K562 (cell line): ENCODE measurements around the gene MYRFL. TPM values are rescaled to one million over a fixed set of nuclear protein-coding genes. Genes with fewer than 3 reads are reported as not detected.

ENCODE experiments used
- BACH1 ChIP-seq: fragments of 200-800 bp; sonication (Bioruptor generic); IDR thresholded peaks from 2 replicates; pipeline ENCODE4 v1.6.1; 2016; ENCODE audit warnings: missing genetic modification characterization, missing compliant biosample characterization
- CREM ChIP-seq: IDR thresholded peaks from 2 replicates; pipeline ENCODE4 v1.6.1; 2014; ENCODE audit warnings: antibody characterized with exemption, low read depth
- CTCF ChIP-seq, 3 experiments: IDR thresholded peaks in 2 of 3; conservative IDR thresholded peaks in 1 of 3; 2 replicates each; pipeline ENCODE4 v1.5.1; 2011 to 2012; ENCODE audit warnings: low read length in 3 of 3, mild to moderate bottlenecking in 3 of 3, control low read depth in 2 of 3, improper control_type of control experiment in 1 of 3, inconsistent platforms in 1 of 3, low read depth in 1 of 3, mixed read lengths in 1 of 3, moderate library complexity in 1 of 3; ENCODE audit not compliant: insufficient read depth in 2 of 3
- CTCFL ChIP-seq: IDR thresholded peaks from 2 replicates; pipeline ENCODE4 v1.6.1; 2011; ENCODE audit warnings: borderline replicate concordance, low read depth, mild to moderate bottlenecking, moderate library complexity, low read length; ENCODE audit not compliant: insufficient read depth, poor library complexity, severe bottlenecking
- GATA2 ChIP-seq: sonication (generic); formaldehyde crosslinking; IDR thresholded peaks from 2 replicates; pipeline ENCODE4 v1.4.0; 2020; ENCODE audit warnings: mild to moderate bottlenecking, missing genetic modification reagents
- JUND ChIP-seq, 2 experiments: IDR thresholded peaks; 2 replicates in 1 of 2; 3 replicates in 1 of 2; pipeline ENCODE4 v1.6.1; 2011; ENCODE audit warnings: borderline replicate concordance in 2 of 2, low read depth in 2 of 2, low read length in 2 of 2, improper control_type of control experiment in 1 of 2, missing biosample characterization in 1 of 2, missing genetic modification characterization in 1 of 2, missing genetic modification reagents in 1 of 2
- KLF16 ChIP-seq: IDR thresholded peaks from 2 replicates; pipeline ENCODE4 v1.6.1; 2016; ENCODE audit warnings: antibody characterized with exemption
- MTA2 ChIP-seq: fragments of 450-650 bp; IDR thresholded peaks from 2 replicates; pipeline ENCODE4 v1.6.1; 2016; ENCODE audit warnings: low read depth
- RAD21 ChIP-seq, 2 experiments: fragments of 250-450 bp in 1 of 2; fragments of 450-650 bp in 1 of 2; sonication (Bioruptor Pico) in 1 of 2; formaldehyde crosslinking in 1 of 2; IDR thresholded peaks in 1 of 2; conservative IDR thresholded peaks in 1 of 2; 2 replicates each; pipeline versions ENCODE4 v1.4.0 to v1.8.0; 2020 to 2022; ENCODE audit warnings: mild to moderate bottlenecking in 2 of 2, moderate library complexity in 1 of 2
- RCOR1 ChIP-seq, 2 experiments: IDR thresholded peaks; 2 replicates each; pipeline ENCODE4 v1.6.1; 2012; ENCODE audit warnings: low read depth in 2 of 2, low read length in 2 of 2, borderline replicate concordance in 1 of 2, improper control_type of control experiment in 1 of 2
- SMC3 ChIP-seq: conservative IDR thresholded peaks from 2 replicates; pipeline ENCODE4 v1.6.1; 2011; ENCODE audit warnings: low read depth, low read length, improper control_type of control experiment; ENCODE audit not compliant: insufficient read depth
- SOX6 ChIP-seq: fragments of 450-650 bp; IDR thresholded peaks from 2 replicates; pipeline ENCODE4 v1.6.1; 2014; ENCODE audit warnings: mild to moderate bottlenecking
- ZNF263 ChIP-seq: sonication (generic); formaldehyde crosslinking; IDR thresholded peaks from 2 replicates; pipeline ENCODE4 v1.8.0; 2022; ENCODE audit warnings: mild to moderate bottlenecking, missing genetic modification reagents, borderline replicate concordance
- polyA plus RNA-seq, 8 experiments: library from polyadenylated mRNA; depleted of rRNA in 4 of 8; stranded (reverse) in 5 of 8; unstranded in 3 of 8; fragments of >200 nt; fragmentation: Nextera tagmentation in 2 of 8; fragmentation: Illumina TruSeq in 1 of 8; extraction: Ambion mirVana in 2 of 8; extraction: Trizol in 1 of 8; gene quantifications; 2 replicates each; pipeline versions ENCODE4 v1.2.1 to v1.2.3, GENCODE V29; 2011 to 2014; ENCODE audit warnings: inconsistent platforms in 1 of 8, missing spikeins in 1 of 8
- total RNA-seq, 7 experiments: library from RNA; depleted of rRNA in 6 of 7; stranded (reverse); fragments of >200 nt in 6 of 7; fragmentation: Illumina TruSeq in 2 of 7; extraction: Trizol in 2 of 7; gene quantifications; 2 replicates each; pipeline versions ENCODE4 v1.2.1 to v1.2.3, GENCODE V29; 2011 to 2021; ENCODE audit warnings: low replicate concordance in 1 of 7

MYRFL gene
- total and polyA plus RNA-seq, 9 of the 15 experiments (the other 6 are each of a cell fraction or from before 2014, with no cell fraction given), result not detected

- TF ChIP-seq RCOR1 (IDR thresholded peaks at IDR 0.05; ENCODE audit: borderline replicate concordance in 1 of 2, low read depth in 2 of 2, low read length in 2 of 2) (0 out of 4 replicates have a peak, but pooled peaks of 1 of the 2 experiments have one; percentile 48), RAD21 (CRISPR knock-in tag; conservative IDR thresholded peaks at IDR 0.05 in 1 of 2, IDR thresholded peaks at IDR 0.05 in 1 of 2) (peak; percentile 30 to 74; a peak in 3 of 4 replicates), JUND (IDR thresholded peaks at IDR 0.05; ENCODE audit: borderline replicate concordance, low read depth, low read length) (peak; percentile 36; the same call in 1 of the 2 replicates), JUND (tag; IDR thresholded peaks at IDR 0.05; ENCODE audit: borderline replicate concordance, low read depth, low read length) (peak; percentile 30; the same call in 1 of the 3 replicates), SOX6 (no peak), CREM (peak; percentile 37; the same call in 1 of the 2 replicates), SMC3 (peak; percentile 52), CTCF (IDR thresholded peaks at IDR 0.05 in 2 of 3, conservative IDR thresholded peaks at IDR 0.05 in 1 of 3; ENCODE audit: insufficient read depth in 2 of 3, low read depth in 1 of 3, low read length in 3 of 3) (peak; percentile 59 to 77 (median 72)), GATA2 (CRISPR knock-in tag) (peak; percentile 79), CTCFL (peak; percentile 29), MTA2 (no peak), ZNF263 (CRISPR knock-in tag) (peak; percentile 29; the same call in 1 of the 2 replicates), BACH1 (no peak), KLF16 (no peak)
Observed at GRCh38 chr12:69779928-69780327, 45.1 kb upstream of the MYRFL start (continued).
